ENCODE data around the gene FOXD4L5.
"Not testable (repeated sequence)": the region's sequence is repeated elsewhere in the genome, so short reads cannot be mapped to it uniquely, and the experiment has no call there.

FOXD4L5 gene

GRCh38 chr9:65285109-65285508, at the start of gene FOXD4L5:
TSS of gene FOXD4L5 (minus strand) at chr9:65285209. CDS start at chr9:65284377, 832 bp downstream.
- in situ Hi-C loops (cut with MboI; ENCODE audit: low sequenced_read_pairs), result not testable (repeated sequence)

DNA sequence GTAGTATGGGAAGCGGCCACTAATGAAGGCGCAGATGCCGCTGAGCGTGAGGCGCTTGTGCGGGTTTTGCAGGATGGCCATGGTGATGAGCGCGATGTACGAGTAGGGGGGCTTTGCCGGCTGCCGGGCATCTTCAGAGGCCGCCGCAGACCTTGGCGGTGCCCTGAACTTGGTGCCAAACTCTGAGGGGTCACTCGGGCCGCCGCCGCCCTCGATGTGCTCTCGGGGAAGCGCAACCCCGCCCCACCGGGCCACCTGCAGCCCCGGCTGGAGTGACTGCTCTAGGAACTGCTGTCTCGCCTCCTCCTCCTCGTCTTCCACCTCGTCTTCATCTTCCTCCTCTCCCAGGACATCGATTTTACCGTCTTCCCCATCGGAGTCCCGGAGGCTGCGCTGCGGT, 1.1 kb downstream of the FOXD4L5 start:
- in situ Hi-C loops (cut with MboI; ENCODE audit: low sequenced_read_pairs), result not testable (repeated sequence)

- in situ Hi-C loops (cut with MboI; ENCODE audit: low sequenced_read_pairs), result not testable (repeated sequence)
Observed at GRCh38 chr9:65282976-65283375, 2.0 kb downstream of the FOXD4L5 start.
